ENCODE data around the gene VSIG10L2. TPM values are rescaled to one million over a fixed set of nuclear protein-coding genes. Genes with fewer than 3 reads are reported as not detected.

Gene VSIG10L2
- not detected for total RNA-seq

DNA sequence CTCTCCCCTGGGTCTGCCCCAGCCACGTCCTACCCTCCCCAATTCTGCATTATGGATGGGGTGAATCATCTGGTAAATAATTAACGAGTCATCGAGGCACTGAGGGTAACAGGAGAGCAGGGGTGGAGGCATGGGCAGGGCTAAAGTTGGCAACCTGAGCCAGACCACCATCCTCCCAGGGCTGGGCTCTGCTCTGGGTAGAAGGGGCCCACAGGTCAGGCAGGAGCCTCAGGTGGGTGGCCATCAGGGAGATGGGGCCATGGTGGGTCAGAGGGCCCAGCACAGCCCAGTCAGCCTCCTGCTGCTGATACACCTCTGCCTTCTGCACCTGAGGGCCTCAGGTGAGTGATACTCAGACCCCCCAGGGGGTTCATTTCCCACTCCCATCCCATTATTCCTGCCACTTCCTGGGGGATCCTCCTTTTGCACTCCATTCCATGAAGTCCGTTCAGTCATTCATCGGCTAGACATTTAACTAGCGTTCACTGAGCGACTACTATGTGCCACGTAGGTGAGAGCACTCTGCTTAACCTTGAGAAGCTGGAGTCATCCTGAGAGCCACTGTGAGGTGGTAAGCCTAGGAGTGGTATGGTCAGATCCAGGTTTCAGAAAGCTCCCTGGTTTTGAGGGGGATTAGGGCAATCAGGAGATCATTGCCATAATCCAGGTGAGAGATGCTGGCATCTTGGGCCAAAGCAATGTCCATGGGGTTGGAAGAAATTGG is at the start of gene VSIG10L2:
VSIG10L2 (plus strand) TSS at position 248 of the 724 bp plus-strand sequence; CDS start at position 260, 12 bp downstream.
- no peaks in the 10 kb centered on the region for H3K9me3 ChIP-seq
- H3K27ac ChIP-seq: no peak within 1 kb of the TSS
- 70 to 75% methylated on average over 8 of the region's 8 CpGs for WGBS, 2 donors
- intact Hi-C loops (cut with DNase I): no loop called here
- no peaks in the 10 kb centered on the region for H3K27me3 ChIP-seq
- TF ChIP-seq POLR2A (IDR thresholded peaks at IDR 0.05): no peak
- TF ChIP-seq, protein P1, sequence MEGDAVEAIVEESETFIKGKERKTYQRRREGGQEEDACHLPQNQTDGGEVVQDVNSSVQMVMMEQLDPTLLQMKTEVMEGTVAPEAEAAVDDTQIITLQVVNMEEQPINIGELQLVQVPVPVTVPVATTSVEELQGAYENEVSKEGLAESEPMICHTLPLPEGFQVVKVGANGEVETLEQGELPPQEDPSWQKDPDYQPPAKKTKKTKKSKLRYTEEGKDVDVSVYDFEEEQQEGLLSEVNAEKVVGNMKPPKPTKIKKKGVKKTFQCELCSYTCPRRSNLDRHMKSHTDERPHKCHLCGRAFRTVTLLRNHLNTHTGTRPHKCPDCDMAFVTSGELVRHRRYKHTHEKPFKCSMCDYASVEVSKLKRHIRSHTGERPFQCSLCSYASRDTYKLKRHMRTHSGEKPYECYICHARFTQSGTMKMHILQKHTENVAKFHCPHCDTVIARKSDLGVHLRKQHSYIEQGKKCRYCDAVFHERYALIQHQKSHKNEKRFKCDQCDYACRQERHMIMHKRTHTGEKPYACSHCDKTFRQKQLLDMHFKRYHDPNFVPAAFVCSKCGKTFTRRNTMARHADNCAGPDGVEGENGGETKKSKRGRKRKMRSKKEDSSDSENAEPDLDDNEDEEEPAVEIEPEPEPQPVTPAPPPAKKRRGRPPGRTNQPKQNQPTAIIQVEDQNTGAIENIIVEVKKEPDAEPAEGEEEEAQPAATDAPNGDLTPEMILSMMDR (IDR thresholded peaks at IDR 0.05): no peak
- peaks cover 12% of the 10 kb centered on the region for H3K4me1 ChIP-seq
- ATAC-seq (no peak), DNase-seq (no peak)
- no peak within 1 kb of the TSS for H3K4me3 ChIP-seq
- no peaks in the 10 kb centered on the region for H3K36me3 ChIP-seq (replicated peaks in 1 of 2; ENCODE audit: insufficient read depth in 1 of 2, low read depth in 2 of 2)

DNA sequence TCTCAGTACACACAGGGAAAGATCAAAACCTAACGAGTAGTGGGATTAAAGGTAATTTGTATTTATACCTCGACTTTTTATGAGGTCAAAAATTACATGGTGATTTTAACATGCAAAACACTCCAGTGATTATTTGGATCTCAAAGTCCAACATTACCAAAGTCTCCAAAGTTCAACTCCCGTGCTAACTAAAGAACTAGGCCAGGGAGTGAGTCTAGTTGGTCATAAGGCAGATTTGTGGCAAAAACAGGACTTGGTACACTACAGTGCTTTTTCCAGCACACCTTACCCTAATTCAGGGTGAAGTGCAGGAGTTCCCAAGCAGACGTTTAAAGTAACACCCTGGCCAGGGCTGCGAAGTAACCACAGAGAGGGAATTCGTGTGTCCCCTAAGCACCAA is 44.0 kb upstream of the VSIG10L2 start:
- H3K27me3 ChIP-seq: no peaks in the 10 kb centered on the region
- H3K9me3 ChIP-seq: no peaks in the 10 kb centered on the region
- H3K4me1 ChIP-seq: peaks cover 28% of the 10 kb centered on the region
- TF ChIP-seq POLR2A (IDR thresholded peaks at IDR 0.05): no peak
- TF ChIP-seq, protein P1 (IDR thresholded peaks at IDR 0.05): no peak
- H3K27ac ChIP-seq: no peak overlapping the region
- H3K4me3 ChIP-seq: no peak overlapping the region
- DNase-seq (no peak), ATAC-seq (no peak)
- WGBS, 2 donors: 76% methylated on average over 6 of the region's 6 CpGs
- intact Hi-C loops (cut with DNase I): no loop called here
- no peaks in the 10 kb centered on the region for H3K36me3 ChIP-seq (replicated peaks in 1 of 2; ENCODE audit: insufficient read depth in 1 of 2, low read depth in 2 of 2)

DNA sequence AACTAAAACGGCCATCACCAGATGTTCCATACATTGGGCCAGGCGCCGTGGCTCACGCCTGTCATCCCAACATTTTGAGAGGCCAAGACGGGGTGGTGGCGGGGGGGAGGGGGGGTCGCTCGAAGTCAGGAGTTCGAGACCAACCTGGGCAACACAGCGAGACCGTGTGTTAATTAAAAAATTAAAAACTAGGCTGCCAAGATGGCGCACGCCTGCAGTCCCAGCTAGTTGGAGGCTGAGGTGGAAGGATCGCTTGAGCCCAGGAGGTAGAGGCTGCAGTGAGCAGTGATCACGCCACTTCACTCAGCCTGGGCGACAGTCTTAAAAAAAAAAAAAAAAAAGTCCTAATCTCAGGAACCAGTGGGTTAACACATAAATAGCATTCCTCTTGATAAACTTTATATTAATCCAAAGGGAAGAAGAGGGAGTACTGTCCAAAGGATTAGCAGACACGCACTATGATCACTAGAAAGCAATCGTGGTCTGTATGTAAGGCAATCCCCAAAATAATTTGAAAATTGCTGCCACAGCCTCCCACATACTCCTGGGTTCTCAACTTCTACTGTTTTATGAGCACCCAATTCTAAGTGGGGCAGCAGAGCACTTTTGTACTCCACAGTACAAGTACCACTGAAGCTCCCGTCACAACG is 43.4 kb upstream of the VSIG10L2 start:
- WGBS, 2 donors: 36 to 52% methylated on average over 16 to 20 of the region's 20 CpGs
- H3K4me1 ChIP-seq: peaks cover 28% of the 10 kb centered on the region
- ATAC-seq: no peak
- intact Hi-C loops (cut with DNase I): no loop called here
- no peak for DNase-seq
- peak overlapping the region in 3 of 4 donors; percentile 39 to 83 (median 76) for H3K27ac ChIP-seq
- no peaks in the 10 kb centered on the region for H3K36me3 ChIP-seq (replicated peaks in 1 of 2; ENCODE audit: insufficient read depth in 1 of 2, low read depth in 2 of 2)
- H3K27me3 ChIP-seq: no peaks in the 10 kb centered on the region
- TF ChIP-seq, protein P1 (IDR thresholded peaks at IDR 0.05): no peak
- no peak for TF ChIP-seq POLR2A (IDR thresholded peaks at IDR 0.05)
- H3K9me3 ChIP-seq: no peaks in the 10 kb centered on the region
- H3K4me3 ChIP-seq: peak overlapping the region; percentile 55 to 61

DNA sequence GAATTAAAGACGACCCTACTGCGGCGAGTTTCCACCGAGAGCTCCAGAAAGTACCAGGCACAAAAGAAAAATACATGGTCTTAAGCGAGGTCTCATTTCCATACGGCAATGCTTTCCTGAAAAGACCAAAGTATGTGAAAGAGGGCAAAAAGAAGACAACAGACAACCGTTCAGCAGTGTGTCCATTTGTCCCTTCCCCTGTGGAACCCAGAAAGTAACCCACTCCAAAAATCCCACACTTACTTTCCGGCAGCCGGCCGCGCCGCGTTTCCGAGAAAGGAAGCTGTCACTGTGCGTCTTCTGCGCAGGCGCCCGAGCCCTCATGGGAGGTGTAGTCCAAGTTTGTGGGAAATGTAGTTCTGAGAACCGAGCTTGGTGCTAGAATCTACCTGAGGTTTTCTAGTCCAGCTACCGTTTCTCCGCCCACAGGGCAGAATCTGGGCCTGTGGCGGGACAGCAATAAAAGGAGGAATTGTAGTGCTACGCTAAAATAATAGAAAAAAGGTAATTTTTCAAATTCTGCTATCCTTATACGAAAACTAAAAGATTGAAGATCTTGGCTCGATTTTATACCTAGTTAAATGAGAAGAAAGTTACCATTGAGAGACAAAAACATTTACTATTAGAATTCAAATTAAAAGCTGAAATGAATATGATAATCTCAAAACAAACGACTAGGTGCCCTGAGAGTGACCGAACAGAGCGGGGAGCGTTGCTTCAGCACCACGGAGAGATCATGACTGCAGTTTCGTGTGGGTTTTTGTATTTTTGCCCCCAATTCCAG is 42.7 kb upstream of the VSIG10L2 start, which contains the start of gene PUS3:
PUS3 (minus strand) TSS at position 280 of the 784 bp plus-strand sequence. CDS start 6,922 bp downstream, outside the sequence.
- no peaks in the 10 kb centered on the region for H3K9me3 ChIP-seq
- H3K27ac ChIP-seq: peak within 1 kb of the TSS in 3 of 4 donors; percentile 39 to 83 (median 76)
- TF ChIP-seq POLR2A (IDR thresholded peaks at IDR 0.05): peak in 2 of 3 donors; percentile 62 to 71
- TF ChIP-seq, protein P1 (IDR thresholded peaks at IDR 0.05): no peak
- H3K36me3 ChIP-seq (replicated peaks in 1 of 2; ENCODE audit: insufficient read depth in 1 of 2, low read depth in 2 of 2): no peaks in the 10 kb centered on the region
- no peaks in the 10 kb centered on the region for H3K27me3 ChIP-seq
- intact Hi-C loops (cut with DNase I): no loop called here
- H3K4me3 ChIP-seq: peak within 1 kb of the TSS; percentile 55 to 61
- 2 to 3% methylated on average over 31 of the region's 31 CpGs for WGBS, 2 donors
- DNase-seq: peak; percentile 91 to 94 (median 93)
- H3K4me1 ChIP-seq: peaks cover 28% of the 10 kb centered on the region
- ATAC-seq: peak; percentile 96
